CD4-positive, alpha-beta T cell (primary cell): Measurements from ENCODE around the gene CHKA. TPM values are rescaled to one million over a fixed set of nuclear protein-coding genes. Genes with fewer than 3 reads are reported as not detected.

ENCODE experiments used
- ATAC-seq: fragments of 200-7000 bp; cut with Tn5 transposase; one replicate; pipeline ENCODE4 v1.10.0; 2022; ENCODE audit warnings: mild to moderate bottlenecking; ENCODE audit not compliant: poor library complexity
- CTCF ChIA-PET: fragments of 350-600 bp; sonication (Branson Sonifier 250); formaldehyde crosslinking; loops from one replicate; lab custom pipeline; 2021; ENCODE audit warnings: antibody characterized with exemption, inconsistent platforms; lab: Charles Lee
- POLR2A ChIA-PET: fragments of 350-600 bp; sonication (Branson Sonifier 250); formaldehyde crosslinking; loops from one replicate; lab custom pipeline; 2021; ENCODE audit warnings: antibody characterized with exemption, inconsistent platforms; lab: Charles Lee
- DNase-seq, 14 experiments: peaks; one replicate each; pipeline ENCODE4 v3.0.0-alpha.2; 2013 to 2020; ENCODE audit warnings: mixed read lengths in 2 of 14
- H3K27ac ChIP-seq, 2 donors: one replicate each; pipeline versions ENCODE4 v1.5.1 to v1.7.0; 2013; ENCODE audit warnings: low read length in 2 of 2, low read depth in 1 of 2, mild to moderate bottlenecking in 1 of 2
- H3K27me3 ChIP-seq, 2 experiments: 1 replicate in 1 of 2; 2 replicates in 1 of 2; pipeline versions ENCODE4 v1.6.1 to v1.7.0; 2013; ENCODE audit warnings: low read length in 2 of 2, control low read depth in 1 of 2, mild to moderate bottlenecking in 1 of 2, moderate library complexity in 1 of 2; ENCODE audit not compliant: insufficient read depth in 2 of 2, control insufficient read depth in 1 of 2
- H3K36me3 ChIP-seq: one replicate; pipeline ENCODE4 v1.6.1; 2013; ENCODE audit warnings: low read length, control low read depth; ENCODE audit not compliant: insufficient read depth
- H3K4me1 ChIP-seq: one replicate; pipeline ENCODE4 v1.6.1; 2013; ENCODE audit warnings: low read length, control low read depth; ENCODE audit not compliant: insufficient read depth
- H3K4me3 ChIP-seq: one replicate; pipeline ENCODE4 v1.5.1; 2013; ENCODE audit warnings: mild to moderate bottlenecking, low read length, moderate library complexity
- H3K9me3 ChIP-seq, 2 experiments: 1 replicate in 1 of 2; 2 replicates in 1 of 2; pipeline versions ENCODE4 v1.6.1 to v1.7.0; 2013; ENCODE audit warnings: low read length in 2 of 2, mild to moderate bottlenecking in 2 of 2, control low read depth in 1 of 2, moderate library complexity in 1 of 2; ENCODE audit not compliant: control insufficient read depth in 1 of 2, insufficient read depth in 1 of 2
- H3K27ac Mint-ChIP-seq: one replicate; pipeline ENCODE4 v1.8.0; 2020; ENCODE audit warnings: mixed read lengths
- H3K27me3 Mint-ChIP-seq: one replicate; pipeline ENCODE4 v1.8.0; 2021; ENCODE audit warnings: mixed read lengths
- H3K36me3 Mint-ChIP-seq: one replicate; pipeline ENCODE4 v1.8.0; 2021; ENCODE audit warnings: low read depth, mixed read lengths
- H3K4me1 Mint-ChIP-seq: one replicate; pipeline ENCODE4 v1.8.0; 2021; ENCODE audit warnings: low read depth, mixed read lengths
- H3K4me3 Mint-ChIP-seq: one replicate; pipeline ENCODE4 v1.8.0; 2020; ENCODE audit warnings: mild to moderate bottlenecking, mixed read lengths
- H3K9me3 Mint-ChIP-seq: one replicate; pipeline ENCODE4 v1.8.0; 2020; ENCODE audit warnings: mixed read lengths
- intact Hi-C, 2 experiments: fragments of 100-400 bp; cut with DNase I in 1 of 2; cut with micrococcal nuclease in 1 of 2; formaldehyde crosslinking; loops; one replicate each; pipeline versions ENCODE4 v1.15.1 to v1.9.0; 2023 to 2025; cut with DNase I, micrococcal nuclease
- total RNA-seq, 174 experiments: library from RNA in 2 of 174; stranded (reverse) in 2 of 174; gene quantifications; one replicate each; pipeline ENCODE4 v1.2.3 and lab custom pipeline; 2021 to 2026
- TF ChIP-seq, protein P1 (sequence below): fragments of 200-600 bp; IDR thresholded peaks from one replicate; pipeline ENCODE4 v1.8.0; 2022; ENCODE audit warnings: antibody characterized with exemption, mild to moderate bottlenecking

The CHKA gene
- total RNA-seq, 2 experiments from 2014 or later: 30.1 to 31.4 TPM

DNA sequence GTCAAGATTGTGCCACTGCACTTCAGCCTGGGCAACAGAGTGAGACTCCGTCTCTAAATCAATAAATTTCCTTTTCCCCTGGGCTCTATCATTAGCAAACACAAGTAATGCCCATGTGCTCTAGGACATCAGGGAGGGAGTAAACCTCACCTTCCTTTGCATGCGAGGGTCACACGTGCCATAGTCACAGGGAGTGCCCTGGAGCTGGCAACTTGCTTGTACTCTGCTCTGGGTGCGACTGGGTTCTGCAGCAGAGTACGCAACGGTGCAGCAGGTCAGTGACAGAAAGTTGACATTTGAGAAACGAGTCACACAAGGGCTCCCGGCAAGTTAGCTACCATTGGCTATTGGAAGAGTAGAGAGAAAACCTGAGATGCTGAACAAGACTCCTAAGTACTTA is 32.6 kb upstream of the CHKA start:
- intact Hi-C loops: no loop called here
- ATAC-seq (no peak), DNase-seq (no peak)
- Histone ChIP-seq H3K27me3 (no peaks in the 10 kb centered on the region), H3K4me1 (no peaks in the 10 kb centered on the region), H3K27ac (no peak overlapping the region), H3K9me3 (no peaks in the 10 kb centered on the region), H3K4me3 (no peak overlapping the region), H3K36me3 (peaks cover 7% of the 10 kb centered on the region)
- ChIA-PET POLR2A (no interaction called here), CTCF (no interaction called here)
- TF ChIP-seq, protein P1, sequence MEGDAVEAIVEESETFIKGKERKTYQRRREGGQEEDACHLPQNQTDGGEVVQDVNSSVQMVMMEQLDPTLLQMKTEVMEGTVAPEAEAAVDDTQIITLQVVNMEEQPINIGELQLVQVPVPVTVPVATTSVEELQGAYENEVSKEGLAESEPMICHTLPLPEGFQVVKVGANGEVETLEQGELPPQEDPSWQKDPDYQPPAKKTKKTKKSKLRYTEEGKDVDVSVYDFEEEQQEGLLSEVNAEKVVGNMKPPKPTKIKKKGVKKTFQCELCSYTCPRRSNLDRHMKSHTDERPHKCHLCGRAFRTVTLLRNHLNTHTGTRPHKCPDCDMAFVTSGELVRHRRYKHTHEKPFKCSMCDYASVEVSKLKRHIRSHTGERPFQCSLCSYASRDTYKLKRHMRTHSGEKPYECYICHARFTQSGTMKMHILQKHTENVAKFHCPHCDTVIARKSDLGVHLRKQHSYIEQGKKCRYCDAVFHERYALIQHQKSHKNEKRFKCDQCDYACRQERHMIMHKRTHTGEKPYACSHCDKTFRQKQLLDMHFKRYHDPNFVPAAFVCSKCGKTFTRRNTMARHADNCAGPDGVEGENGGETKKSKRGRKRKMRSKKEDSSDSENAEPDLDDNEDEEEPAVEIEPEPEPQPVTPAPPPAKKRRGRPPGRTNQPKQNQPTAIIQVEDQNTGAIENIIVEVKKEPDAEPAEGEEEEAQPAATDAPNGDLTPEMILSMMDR: no peak
- Mint-ChIP-seq H3K36me3 (peaks cover 15% of the 10 kb centered on the region), H3K4me3 (no peak overlapping the region), H3K27me3 (no peaks in the 10 kb centered on the region), H3K27ac (no peak overlapping the region), H3K4me1 (peaks cover 5% of the 10 kb centered on the region), H3K9me3 (no peaks in the 10 kb centered on the region)

DNA sequence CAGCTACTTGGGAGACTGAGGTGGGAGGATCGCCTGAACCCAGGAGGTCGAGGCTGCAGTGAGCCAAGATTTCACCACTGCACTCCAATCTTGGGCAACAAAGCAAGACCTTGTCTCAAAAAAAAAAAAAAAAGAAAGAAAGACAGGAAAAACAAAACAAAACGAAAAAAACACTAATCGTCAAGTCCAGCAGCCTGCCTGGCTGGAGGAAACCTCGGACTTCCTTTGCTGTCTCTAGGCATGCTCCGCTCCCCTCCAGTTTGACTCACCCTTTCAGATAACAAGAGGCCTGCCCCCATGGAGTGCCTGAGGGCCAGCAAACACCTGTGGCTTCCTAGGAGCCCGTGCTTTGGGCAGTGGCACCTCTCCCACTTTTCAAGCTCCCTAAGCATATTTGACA is 28.8 kb upstream of the CHKA start:
- TF ChIP-seq, protein P1: no peak
- no peaks in the 10 kb centered on the region for H3K27me3 Mint-ChIP-seq
- Histone ChIP-seq H3K36me3 (no peaks in the 10 kb centered on the region), H3K4me1 (no peaks in the 10 kb centered on the region), H3K4me3 (no peak overlapping the region), H3K9me3 (no peaks in the 10 kb centered on the region), H3K27me3 (no peaks in the 10 kb centered on the region), H3K27ac (no peak overlapping the region)
- intact Hi-C loops: no loop called here
- no peak overlapping the region for H3K27ac Mint-ChIP-seq
- ATAC-seq (no peak), DNase-seq (no peak)
- H3K36me3 Mint-ChIP-seq: no peaks in the 10 kb centered on the region
- POLR2A ChIA-PET: no interaction called here
- H3K9me3 Mint-ChIP-seq: no peaks in the 10 kb centered on the region
- CTCF ChIA-PET: interaction anchor here (0.7 kb wide), 1 partner anchor 110 kb away, joined by 3 read pairs; no protein-coding TSS in a partner anchor
- H3K4me3 Mint-ChIP-seq: no peak overlapping the region
- peaks cover 5% of the 10 kb centered on the region for H3K4me1 Mint-ChIP-seq

DNA sequence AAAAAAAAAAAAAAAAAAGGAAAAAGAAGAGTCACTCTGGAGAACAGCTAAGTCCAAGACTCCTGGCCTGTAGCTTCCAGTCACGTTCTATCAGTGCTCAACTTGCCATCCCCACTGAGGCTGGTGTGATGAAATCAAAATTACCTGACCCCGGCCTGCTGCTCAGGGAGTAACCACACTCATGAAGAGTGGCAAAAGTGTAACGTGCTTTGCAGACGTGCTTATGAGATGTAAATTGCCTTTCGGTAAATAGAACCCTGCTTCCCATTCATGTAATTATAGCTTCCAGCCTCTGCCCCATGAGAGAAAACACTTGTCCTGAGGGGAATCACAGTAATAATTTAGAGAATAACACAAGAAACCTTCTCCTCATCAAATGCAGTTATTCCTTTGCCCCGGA is 28.2 kb upstream of the CHKA start:
- POLR2A ChIA-PET: no interaction called here
- Mint-ChIP-seq H3K9me3 (no peaks in the 10 kb centered on the region), H3K4me1 (peaks cover 5% of the 10 kb centered on the region), H3K27ac (no peak overlapping the region), H3K36me3 (no peaks in the 10 kb centered on the region), H3K4me3 (no peak overlapping the region), H3K27me3 (no peaks in the 10 kb centered on the region)
- Histone ChIP-seq H3K27me3 (no peaks in the 10 kb centered on the region), H3K27ac (no peak overlapping the region), H3K36me3 (no peaks in the 10 kb centered on the region), H3K4me1 (no peaks in the 10 kb centered on the region), H3K4me3 (no peak overlapping the region), H3K9me3 (no peaks in the 10 kb centered on the region)
- ATAC-seq: no peak
- intact Hi-C loops: no loop called here
- no peak for DNase-seq
- CTCF ChIA-PET: interaction anchor here (0.7 kb wide), 1 partner anchor 109 kb away, joined by 3 read pairs; no protein-coding TSS in a partner anchor
- TF ChIP-seq, protein P1: no peak
